Right hindlimb (tissue), 1 donor: ENCODE data around the gene BAHCC1.
A peak's percentile ranks its signal among the peaks of the same experiment; 100 is the strongest.

ENCODE experiments used
- DNase-seq: peaks from one replicate; pipeline ENCODE4 v3.0.0-alpha.2; 2018

The BAHCC1 gene

GRCh38 chr17:81464586-81464985 is 69.3 kb downstream of the BAHCC1 start:
- no peak for DNase-seq

GRCh38 chr17:81465910-81466309 is 70.7 kb downstream of the BAHCC1 start:
- no peak for DNase-seq

- no peak for DNase-seq
Measured at GRCh38 chr17:81466564-81467472, 71.6 kb downstream of the BAHCC1 start.

- DNase-seq, result no peak
Measured at GRCh38 chr17:81468111-81468769, 73.0 kb downstream of the BAHCC1 start.

GRCh38 chr17:81468770-81469121 is 73.5 kb downstream of the BAHCC1 start:
- DNase-seq, result no peak

- DNase-seq, result no peak
Measured at GRCh38 chr17:81469266-81469665, 74.0 kb downstream of the BAHCC1 start.

GRCh38 chr17:81470270-81470943 is 75.2 kb downstream of the BAHCC1 start:
- no peak for DNase-seq

- no peak for DNase-seq
Measured at GRCh38 chr17:81470944-81471817, 75.9 kb downstream of the BAHCC1 start.

GRCh38 chr17:81471818-81472456 is 76.7 kb downstream of the BAHCC1 start:
- peak; percentile 96 for DNase-seq

GRCh38 chr17:81473019-81473418 is 77.8 kb downstream of the BAHCC1 start:
- DNase-seq, result no peak

GRCh38 chr17:81474958-81475357 is 79.7 kb downstream of the BAHCC1 start:
- no peak for DNase-seq

- DNase-seq, result no peak
Measured at GRCh38 chr17:81476097-81476496, 80.8 kb downstream of the BAHCC1 start.

GRCh38 chr17:81476635-81477034 is 81.4 kb downstream of the BAHCC1 start:
- DNase-seq, result no peak

GRCh38 chr17:81477173-81477572 is 81.9 kb downstream of the BAHCC1 start:
- DNase-seq, result no peak

GRCh38 chr17:81478119-81478518 is 82.9 kb downstream of the BAHCC1 start:
- DNase-seq, result no peak

GRCh38 chr17:81479175-81480071 is 84.2 kb downstream of the BAHCC1 start:
- DNase-seq, result no peak

GRCh38 chr17:81480140-81481072 is 85.1 kb downstream of the BAHCC1 start:
- DNase-seq, result no peak

GRCh38 chr17:81481073-81481799 is 86.0 kb downstream of the BAHCC1 start:
- peak; percentile 90 for DNase-seq

- DNase-seq, result no peak
Measured at GRCh38 chr17:81481815-81482505, 86.7 kb downstream of the BAHCC1 start.
